ENCODE results near the gene DNAL4. TPM values are rescaled to one million over a fixed set of nuclear protein-coding genes. Genes with fewer than 3 reads are reported as not detected.

Gene DNAL4
- polyA plus RNA-seq, 3 donors: 8.9 to 9.3 (median 9.0) TPM

- Histone ChIP-seq H2AFZ (ENCODE audit: insufficient read depth, low read depth, low read length, poor library complexity, severe bottlenecking) (no peak overlapping the region), H4K20me1 (ENCODE audit: insufficient read depth, low read length) (no peaks in the 10 kb centered on the region), H3K4me3 (replicated peaks in 1 of 3; ENCODE audit: low read depth in 2 of 3, low read length in 3 of 3) (no peak overlapping the region), H3K9ac (ENCODE audit: insufficient read depth, low read length, poor library complexity, severe bottlenecking) (no peak overlapping the region), H3K4me2 (replicated peaks; ENCODE audit: extremely low read depth, low read length, poor library complexity, severe bottlenecking) (no peak overlapping the region), H3K27ac (ENCODE audit: low read depth in 1 of 2, low read length in 2 of 2) (no peak overlapping the region), H3K4me1 (ENCODE audit: control insufficient read depth in 1 of 2, insufficient read depth in 2 of 2, low read length in 2 of 2) (peaks cover 4 to 6% of the 10 kb centered on the region in 2 donors), H3K36me3 (replicated peaks in 1 of 2; ENCODE audit: control insufficient read depth in 1 of 2, insufficient read depth in 2 of 2, low read length in 2 of 2) (peaks cover 13 to 20% of the 10 kb centered on the region in 2 donors), H3K27me3 (ENCODE audit: control insufficient read depth in 2 of 2, insufficient read depth in 2 of 2, low read length in 2 of 2) (no peaks in the 10 kb centered on the region), H3K9me3 (replicated peaks in 1 of 2; ENCODE audit: control insufficient read depth in 1 of 2, insufficient read depth in 1 of 2, low read length in 2 of 2) (no peaks in the 10 kb centered on the region), H3K79me2 (ENCODE audit: insufficient read depth, low read length) (no peaks in the 10 kb centered on the region)
- Mint-ChIP-seq H3K36me3 (peaks cover 25 to 33% of the 10 kb centered on the region in 2 donors), H3K4me3 (no peak overlapping the region), H3K27me3 (ENCODE audit: low read depth in 3 of 3) (peaks cover 0 to 3% (median 0%) of the 10 kb centered on the region in 3 donors), H3K27ac (peak overlapping the region in 1 of 7 donors; percentile 38), H3K4me1 (peaks cover 5% of the 10 kb centered on the region), H3K9me3 (no peaks in the 10 kb centered on the region)
- no peak for DNase-seq
- TF ChIP-seq CTCF (IDR thresholded peaks at IDR 0.05): no peak
- intact Hi-C loops (cut with micrococcal nuclease): no loop called here
- 96% methylated on average over 20 of the region's 27 CpGs for WGBS (ENCODE audit: insufficient coverage)
Measured at GRCh38 chr22:38777087-38777671, 16.8 kb downstream of the DNAL4 start.

- no peak overlapping the region for H3K27ac Mint-ChIP-seq
- Histone ChIP-seq H3K79me2 (ENCODE audit: insufficient read depth, low read length) (no peaks in the 10 kb centered on the region), H4K20me1 (ENCODE audit: insufficient read depth, low read length) (no peaks in the 10 kb centered on the region), H2AFZ (ENCODE audit: insufficient read depth, low read depth, low read length, poor library complexity, severe bottlenecking) (no peak overlapping the region), H3K9me3 (replicated peaks in 1 of 2; ENCODE audit: control insufficient read depth in 1 of 2, insufficient read depth in 1 of 2, low read length in 2 of 2) (no peaks in the 10 kb centered on the region), H3K27me3 (ENCODE audit: control insufficient read depth in 2 of 2, insufficient read depth in 2 of 2, low read length in 2 of 2) (no peaks in the 10 kb centered on the region), H3K4me2 (replicated peaks; ENCODE audit: extremely low read depth, low read length, poor library complexity, severe bottlenecking) (no peak overlapping the region), H3K4me1 (ENCODE audit: control insufficient read depth in 1 of 2, insufficient read depth in 2 of 2, low read length in 2 of 2) (no peaks in the 10 kb centered on the region), H3K9ac (ENCODE audit: insufficient read depth, low read length, poor library complexity, severe bottlenecking) (no peak overlapping the region), H3K36me3 (replicated peaks in 1 of 2; ENCODE audit: control insufficient read depth in 1 of 2, insufficient read depth in 2 of 2, low read length in 2 of 2) (peaks cover 12 to 20% of the 10 kb centered on the region in 2 donors), H3K4me3 (replicated peaks in 1 of 3; ENCODE audit: low read depth in 2 of 3, low read length in 3 of 3) (no peak overlapping the region), H3K27ac (ENCODE audit: low read depth in 1 of 2, low read length in 2 of 2) (no peak overlapping the region)
- H3K4me1 Mint-ChIP-seq: no peaks in the 10 kb centered on the region
- peaks cover 0 to 3% (median 0%) of the 10 kb centered on the region in 3 donors for H3K27me3 Mint-ChIP-seq (ENCODE audit: low read depth in 3 of 3)
- no peak for DNase-seq
- no peak for TF ChIP-seq CTCF (IDR thresholded peaks at IDR 0.05)
- WGBS (ENCODE audit: insufficient coverage): 60% methylated on average over 4 of the region's 6 CpGs
- no peaks in the 10 kb centered on the region for H3K9me3 Mint-ChIP-seq
- intact Hi-C loops (cut with micrococcal nuclease): no loop called here
- H3K36me3 Mint-ChIP-seq: peaks cover 16 to 23% of the 10 kb centered on the region in 2 donors
- H3K4me3 Mint-ChIP-seq: no peak overlapping the region
Measured at GRCh38 chr22:38776086-38776485, 17.9 kb downstream of the DNAL4 start.
